Activated T-cell treated with anti-CD3 and anti-CD28 coated beads, Interleukin-2, amount 50 U/mL, for 72 hours (primary cell): ENCODE measurements around the gene PCLO. TPM values are rescaled to one million over a fixed set of nuclear protein-coding genes. Genes with fewer than 3 reads are reported as not detected.
A peak's percentile ranks its signal among the peaks of the same experiment; 100 is the strongest.

Source experiments
- ATAC-seq, 2 donors: fragments of 150-1000 bp; cut with Tn5 transposase; replicated peaks in 1 of 2; 2 replicates each; pipeline ENCODE4 v1.10.0; 2021; ENCODE audit warnings: moderate library complexity in 2 of 2, mild to moderate bottlenecking in 1 of 2
- DNase-seq, 2 donors: peaks; one replicate each; pipeline ENCODE4 v3.0.0; 2021 to 2022; ENCODE audit warnings: mixed read lengths in 1 of 2
- H3K27ac Mint-ChIP-seq: one replicate; pipeline ENCODE4 v1.8.0; 2022; ENCODE audit warnings: mild to moderate bottlenecking, moderate library complexity, mixed read lengths
- H3K27me3 Mint-ChIP-seq: one replicate; pipeline ENCODE4 v1.8.0; 2022; ENCODE audit warnings: low read depth, mixed read lengths
- H3K36me3 Mint-ChIP-seq, 2 donors: one replicate each; pipeline ENCODE4 v1.8.0; 2022; ENCODE audit warnings: mixed read lengths in 2 of 2, mild to moderate bottlenecking in 1 of 2; ENCODE audit not compliant: insufficient read depth in 2 of 2
- H3K4me1 Mint-ChIP-seq: one replicate; pipeline ENCODE4 v1.8.0; 2022; ENCODE audit warnings: low read depth, mixed read lengths
- H3K4me3 Mint-ChIP-seq, 2 donors: one replicate each; pipeline ENCODE4 v1.8.0; 2022; ENCODE audit warnings: mild to moderate bottlenecking in 2 of 2, mixed read lengths in 2 of 2, moderate library complexity in 2 of 2
- H3K9me3 Mint-ChIP-seq, 2 donors: one replicate each; pipeline ENCODE4 v1.8.0; 2022; ENCODE audit warnings: mixed read lengths in 2 of 2
- total RNA-seq, 2 donors: library from RNA; stranded (reverse); gene quantifications; one replicate each; pipeline ENCODE4 v1.2.3, GENCODE V29; 2022

The PCLO gene, protein sequence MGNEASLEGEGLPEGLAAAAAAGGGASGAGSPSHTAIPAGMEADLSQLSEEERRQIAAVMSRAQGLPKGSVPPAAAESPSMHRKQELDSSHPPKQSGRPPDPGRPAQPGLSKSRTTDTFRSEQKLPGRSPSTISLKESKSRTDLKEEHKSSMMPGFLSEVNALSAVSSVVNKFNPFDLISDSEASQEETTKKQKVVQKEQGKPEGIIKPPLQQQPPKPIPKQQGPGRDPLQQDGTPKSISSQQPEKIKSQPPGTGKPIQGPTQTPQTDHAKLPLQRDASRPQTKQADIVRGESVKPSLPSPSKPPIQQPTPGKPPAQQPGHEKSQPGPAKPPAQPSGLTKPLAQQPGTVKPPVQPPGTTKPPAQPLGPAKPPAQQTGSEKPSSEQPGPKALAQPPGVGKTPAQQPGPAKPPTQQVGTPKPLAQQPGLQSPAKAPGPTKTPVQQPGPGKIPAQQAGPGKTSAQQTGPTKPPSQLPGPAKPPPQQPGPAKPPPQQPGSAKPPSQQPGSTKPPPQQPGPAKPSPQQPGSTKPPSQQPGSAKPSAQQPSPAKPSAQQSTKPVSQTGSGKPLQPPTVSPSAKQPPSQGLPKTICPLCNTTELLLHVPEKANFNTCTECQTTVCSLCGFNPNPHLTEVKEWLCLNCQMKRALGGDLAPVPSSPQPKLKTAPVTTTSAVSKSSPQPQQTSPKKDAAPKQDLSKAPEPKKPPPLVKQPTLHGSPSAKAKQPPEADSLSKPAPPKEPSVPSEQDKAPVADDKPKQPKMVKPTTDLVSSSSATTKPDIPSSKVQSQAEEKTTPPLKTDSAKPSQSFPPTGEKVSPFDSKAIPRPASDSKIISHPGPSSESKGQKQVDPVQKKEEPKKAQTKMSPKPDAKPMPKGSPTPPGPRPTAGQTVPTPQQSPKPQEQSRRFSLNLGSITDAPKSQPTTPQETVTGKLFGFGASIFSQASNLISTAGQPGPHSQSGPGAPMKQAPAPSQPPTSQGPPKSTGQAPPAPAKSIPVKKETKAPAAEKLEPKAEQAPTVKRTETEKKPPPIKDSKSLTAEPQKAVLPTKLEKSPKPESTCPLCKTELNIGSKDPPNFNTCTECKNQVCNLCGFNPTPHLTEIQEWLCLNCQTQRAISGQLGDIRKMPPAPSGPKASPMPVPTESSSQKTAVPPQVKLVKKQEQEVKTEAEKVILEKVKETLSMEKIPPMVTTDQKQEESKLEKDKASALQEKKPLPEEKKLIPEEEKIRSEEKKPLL (N-terminal part only)
- total RNA-seq: under 1 TPM; 0.02 to 0.22 TPM

DNA sequence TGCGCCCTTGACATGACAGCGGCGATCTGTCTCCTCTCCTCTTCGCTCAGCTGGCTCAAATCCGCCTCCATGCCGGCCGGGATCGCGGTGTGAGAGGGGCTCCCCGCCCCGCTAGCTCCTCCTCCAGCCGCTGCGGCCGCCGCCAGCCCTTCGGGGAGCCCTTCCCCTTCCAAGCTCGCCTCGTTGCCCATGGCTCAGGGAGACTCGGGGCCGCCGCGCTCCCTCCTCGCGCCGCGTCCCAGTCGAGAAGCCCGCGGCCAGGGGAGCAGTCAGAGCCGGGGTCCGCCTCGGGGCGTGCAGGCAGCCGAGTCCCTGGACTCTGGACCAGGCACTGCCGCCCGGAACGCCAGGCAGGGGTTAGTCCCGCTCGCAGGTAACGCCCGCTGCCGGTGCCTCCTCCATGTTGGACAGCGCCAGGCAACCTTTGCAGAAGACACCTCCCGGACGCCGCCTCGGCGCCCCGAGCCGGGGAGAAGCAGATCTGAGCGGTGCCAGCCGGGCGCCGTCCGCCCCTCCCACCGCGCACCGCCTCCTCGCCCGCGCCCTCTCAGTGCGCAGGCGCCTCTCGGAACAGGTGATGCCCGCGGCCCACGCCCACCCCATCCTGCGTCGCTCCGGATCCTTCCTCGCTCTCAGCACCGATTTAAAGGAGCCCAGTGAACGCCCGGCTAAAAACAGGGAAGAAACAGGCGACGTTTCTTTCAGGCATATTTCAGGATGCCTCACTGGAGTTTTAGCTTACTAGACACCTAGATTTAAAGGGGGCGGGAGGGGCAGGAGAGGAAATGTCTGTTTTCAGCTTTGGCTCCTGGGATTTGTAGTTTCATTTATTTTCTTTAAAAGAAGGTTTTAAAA is at the start of gene PCLO:
Gene PCLO, minus strand, starts transcription at position 483 of the 855 bp plus-strand sequence. Its CDS starts 292 bp downstream, at position 191.
- H3K36me3 Mint-ChIP-seq: no peaks in the 10 kb centered on the region
- H3K4me3 Mint-ChIP-seq: peak within 1 kb of the TSS; percentile 54 to 71
- H3K4me1 Mint-ChIP-seq: no peaks in the 10 kb centered on the region
- ATAC-seq: peak; percentile 98
- H3K9me3 Mint-ChIP-seq: no peaks in the 10 kb centered on the region
- DNase-seq: peak; percentile 67 to 73
- peaks cover 21% of the 10 kb centered on the region for H3K27me3 Mint-ChIP-seq
- no peak within 1 kb of the TSS for H3K27ac Mint-ChIP-seq

DNA sequence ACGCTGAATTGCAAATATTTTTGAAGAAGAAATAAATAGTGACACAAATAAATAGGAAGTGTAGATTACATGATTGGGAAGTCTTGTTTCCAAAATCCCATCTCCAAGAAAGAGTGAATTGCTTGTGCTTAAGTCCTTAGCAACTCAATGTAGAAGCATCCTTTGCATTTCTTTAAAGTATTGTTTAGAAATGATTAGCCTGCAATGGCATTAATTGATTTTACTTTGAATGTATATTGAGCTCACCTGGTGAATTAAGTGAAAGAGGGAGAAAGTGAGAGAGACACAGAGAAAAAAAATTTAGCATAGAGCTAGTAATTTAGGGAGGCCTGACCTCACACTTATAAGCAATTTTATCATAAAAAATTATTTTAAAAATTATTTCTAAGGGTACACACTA is 49.0 kb upstream of the PCLO start:
- Mint-ChIP-seq H3K27me3 (no peaks in the 10 kb centered on the region), H3K27ac (no peak overlapping the region)

DNA sequence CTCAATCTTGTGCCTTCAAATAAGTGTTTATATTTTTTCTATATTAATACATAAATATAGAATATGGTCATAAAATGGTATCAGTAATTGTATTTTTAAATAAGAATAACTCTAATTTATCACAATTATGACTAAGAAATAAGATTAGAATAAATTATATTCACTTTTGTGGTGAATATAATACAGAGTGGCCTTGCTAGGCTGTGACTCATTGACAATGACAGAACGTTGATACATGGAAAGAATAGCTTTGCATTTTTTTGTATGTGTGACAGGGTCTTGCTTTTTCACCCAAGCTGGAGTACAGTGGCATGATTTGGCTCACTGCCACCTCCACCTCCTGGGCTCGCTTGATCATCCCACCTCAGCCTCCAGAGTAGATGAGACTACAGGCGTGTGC is 47.8 kb upstream of the PCLO start:
- no peak for DNase-seq
- Mint-ChIP-seq H3K36me3 (no peaks in the 10 kb centered on the region), H3K27ac (no peak overlapping the region), H3K27me3 (no peaks in the 10 kb centered on the region), H3K9me3 (peaks cover 0 to 7% of the 10 kb centered on the region in 2 donors), H3K4me3 (no peak overlapping the region), H3K4me1 (no peaks in the 10 kb centered on the region)
- ATAC-seq: no peak

More for the DNA sequence above, 49.0 kb upstream of the PCLO start:
- no peak for ATAC-seq
- no peaks in the 10 kb centered on the region for H3K4me1 Mint-ChIP-seq
- peaks cover 0 to 7% of the 10 kb centered on the region in 2 donors for H3K9me3 Mint-ChIP-seq
- H3K4me3 Mint-ChIP-seq: no peak overlapping the region
- no peak for DNase-seq
- H3K36me3 Mint-ChIP-seq: no peaks in the 10 kb centered on the region

DNA sequence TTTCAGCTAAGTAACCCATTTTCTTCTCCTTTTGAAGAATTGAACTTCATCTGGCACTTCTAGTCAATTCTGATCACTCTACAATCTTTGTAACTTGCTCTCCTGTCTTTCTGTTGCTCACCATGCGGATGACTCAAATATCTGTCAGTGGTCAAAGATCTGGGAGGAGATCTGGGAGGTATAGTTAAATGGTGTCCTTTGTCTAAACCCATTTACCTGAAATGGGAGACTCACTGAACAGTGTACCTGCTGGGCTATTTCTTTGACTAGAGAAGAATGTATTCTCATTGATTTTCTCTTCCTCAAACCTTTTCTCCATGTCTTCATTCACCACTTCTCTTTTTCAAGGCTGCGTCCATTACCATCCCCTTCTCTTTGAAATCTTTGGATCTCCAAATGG is 42.0 kb upstream of the PCLO start:
- H3K9me3 Mint-ChIP-seq: peaks cover 3 to 5% of the 10 kb centered on the region in 2 donors
- H3K4me3 Mint-ChIP-seq: no peak overlapping the region
- H3K27ac Mint-ChIP-seq: no peak overlapping the region
- no peaks in the 10 kb centered on the region for H3K27me3 Mint-ChIP-seq
- ATAC-seq (no peak), DNase-seq (no peak)
- no peaks in the 10 kb centered on the region for H3K4me1 Mint-ChIP-seq
- no peaks in the 10 kb centered on the region for H3K36me3 Mint-ChIP-seq

DNA sequence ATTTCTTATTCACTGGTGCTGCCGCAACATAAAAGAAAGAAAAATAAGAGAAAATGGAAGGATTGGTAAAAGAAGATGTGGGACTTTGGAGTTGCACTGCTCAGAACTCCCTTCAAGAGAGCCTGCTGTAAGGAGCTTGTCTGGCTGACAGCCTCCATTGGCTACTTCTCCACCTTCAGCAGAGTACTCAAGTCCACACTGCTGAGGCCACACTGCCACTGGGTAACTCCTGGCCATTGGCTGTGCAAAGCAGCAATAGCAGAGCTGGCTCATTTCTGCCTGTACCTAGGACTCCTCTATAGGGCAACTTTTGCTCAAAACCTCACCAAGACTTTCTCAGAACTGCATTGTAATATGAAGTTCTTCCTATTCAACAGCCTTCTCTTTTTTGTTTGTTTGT is 38.7 kb upstream of the PCLO start:
- no peaks in the 10 kb centered on the region for H3K36me3 Mint-ChIP-seq
- no peaks in the 10 kb centered on the region for H3K4me1 Mint-ChIP-seq
- H3K9me3 Mint-ChIP-seq: peaks cover 5% of the 10 kb centered on the region in 2 donors
- H3K27me3 Mint-ChIP-seq: no peaks in the 10 kb centered on the region
- no peak for DNase-seq
- H3K27ac Mint-ChIP-seq: no peak overlapping the region
- ATAC-seq: no peak
- H3K4me3 Mint-ChIP-seq: no peak overlapping the region

DNA sequence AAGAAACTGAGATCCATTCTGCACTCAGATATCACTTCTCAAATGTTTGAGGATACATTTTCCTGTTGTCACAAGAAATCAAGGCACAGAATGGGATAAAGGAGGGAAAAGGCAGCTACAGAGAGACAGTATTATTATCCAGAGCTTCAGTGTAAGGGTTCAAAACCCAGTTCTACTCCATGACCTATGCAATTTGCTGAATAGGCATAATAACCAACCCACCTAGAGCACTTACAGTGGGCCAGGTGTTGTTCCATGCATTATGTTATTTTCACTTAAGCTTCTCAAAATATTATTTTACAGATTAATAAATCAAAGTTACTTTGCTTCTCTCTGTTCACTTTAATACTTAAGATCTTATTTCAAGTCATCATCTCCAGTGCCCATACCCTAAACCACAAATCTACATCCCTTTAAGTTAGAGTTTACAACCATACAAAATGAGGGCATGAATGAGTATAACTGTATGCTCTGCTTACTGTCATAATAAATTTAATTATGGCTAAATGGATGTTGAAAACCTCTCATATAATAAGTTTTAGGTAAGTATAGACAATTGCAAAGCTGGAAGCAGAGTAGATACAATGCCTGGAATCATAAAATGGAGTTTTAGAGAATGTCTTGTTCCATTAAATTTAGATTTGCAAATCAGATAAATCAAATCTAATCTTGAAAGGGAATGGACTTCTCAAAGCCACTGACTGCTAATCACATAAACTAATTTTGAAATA is 28.1 kb upstream of the PCLO start:
- Mint-ChIP-seq H3K9me3 (peaks cover 0 to 5% of the 10 kb centered on the region in 2 donors), H3K27ac (no peak overlapping the region)
- no peak for ATAC-seq

DNA sequence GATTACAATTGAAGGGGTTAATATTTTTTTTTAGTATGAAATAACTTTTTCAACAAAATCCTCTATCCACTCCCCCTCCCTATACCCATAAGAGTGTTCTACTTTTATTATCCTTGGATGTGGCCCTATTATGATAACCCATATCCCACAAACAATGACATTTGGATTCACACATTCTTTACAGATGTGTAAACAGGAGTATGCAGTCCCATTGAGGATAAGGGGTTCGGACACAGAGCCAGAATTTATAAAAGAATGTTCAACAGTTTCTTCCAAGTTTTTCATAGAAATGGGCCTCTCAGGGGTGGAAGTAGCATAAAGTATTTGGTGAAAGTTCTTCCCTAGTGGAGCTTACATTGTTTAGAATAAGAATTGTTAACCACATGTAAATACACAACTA is 16.1 kb upstream of the PCLO start:
- no peaks in the 10 kb centered on the region for H3K4me1 Mint-ChIP-seq
- H3K27ac Mint-ChIP-seq: no peak overlapping the region
- H3K9me3 Mint-ChIP-seq: peaks cover 10 to 22% of the 10 kb centered on the region in 2 donors
- H3K27me3 Mint-ChIP-seq: no peaks in the 10 kb centered on the region
- no peak overlapping the region for H3K4me3 Mint-ChIP-seq
- no peak for ATAC-seq
- no peaks in the 10 kb centered on the region for H3K36me3 Mint-ChIP-seq
- DNase-seq: no peak

More for the DNA sequence above, 28.1 kb upstream of the PCLO start:
- no peaks in the 10 kb centered on the region for H3K4me1 Mint-ChIP-seq
- H3K27me3 Mint-ChIP-seq: no peaks in the 10 kb centered on the region
- DNase-seq: no peak
- no peaks in the 10 kb centered on the region for H3K36me3 Mint-ChIP-seq
- H3K4me3 Mint-ChIP-seq: no peak overlapping the region

DNA sequence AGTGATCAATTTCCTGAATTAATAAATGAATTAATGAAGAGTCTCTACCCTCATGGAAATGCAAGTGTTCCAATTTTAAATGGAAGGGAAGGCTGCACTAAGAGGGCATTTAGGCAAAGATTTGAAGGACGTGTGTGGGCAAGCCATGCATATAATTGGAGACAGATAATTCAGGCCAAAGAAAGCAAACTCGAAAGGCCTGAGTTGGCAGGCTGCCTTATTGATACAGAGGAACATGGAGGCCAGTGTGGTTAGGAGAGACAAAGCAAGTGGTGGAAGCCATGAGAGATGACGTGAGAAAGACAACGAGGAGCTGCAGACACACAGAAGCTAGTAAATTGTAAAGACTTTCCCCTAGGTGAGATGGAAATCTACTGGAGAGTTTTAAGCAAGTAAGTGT is 15.4 kb upstream of the PCLO start:
- ATAC-seq: no peak
- H3K4me1 Mint-ChIP-seq: no peaks in the 10 kb centered on the region
- H3K9me3 Mint-ChIP-seq: peaks cover 9 to 19% of the 10 kb centered on the region in 2 donors
- H3K36me3 Mint-ChIP-seq: no peaks in the 10 kb centered on the region
- no peak overlapping the region for H3K4me3 Mint-ChIP-seq
- H3K27ac Mint-ChIP-seq: no peak overlapping the region
- DNase-seq: no peak
- H3K27me3 Mint-ChIP-seq: no peaks in the 10 kb centered on the region

DNA sequence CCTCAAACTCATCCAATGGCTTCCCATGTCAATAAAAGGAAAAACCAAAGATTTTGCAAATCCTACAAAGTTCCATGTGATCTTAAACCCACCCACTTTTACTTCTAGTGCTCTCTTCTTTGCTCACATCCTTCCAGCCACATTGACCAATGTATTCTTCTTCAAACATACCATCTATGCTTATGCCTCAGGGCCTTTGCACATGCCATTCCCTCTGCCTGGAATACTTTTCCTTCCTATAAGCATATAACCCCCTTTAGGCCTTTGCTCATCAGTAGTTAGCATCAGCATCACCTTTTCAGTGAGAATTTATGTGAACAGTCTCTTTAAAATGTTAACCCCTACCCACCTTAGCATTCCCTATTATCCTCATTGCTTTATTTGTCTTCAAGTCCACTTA is 11.0 kb upstream of the PCLO start:
- H3K36me3 Mint-ChIP-seq: no peaks in the 10 kb centered on the region
- H3K27ac Mint-ChIP-seq: no peak overlapping the region
- no peak overlapping the region for H3K4me3 Mint-ChIP-seq
- ATAC-seq (no peak), DNase-seq (no peak)
- no peaks in the 10 kb centered on the region for H3K27me3 Mint-ChIP-seq
- H3K4me1 Mint-ChIP-seq: no peaks in the 10 kb centered on the region
- peaks cover 2 to 20% of the 10 kb centered on the region in 2 donors for H3K9me3 Mint-ChIP-seq

DNA sequence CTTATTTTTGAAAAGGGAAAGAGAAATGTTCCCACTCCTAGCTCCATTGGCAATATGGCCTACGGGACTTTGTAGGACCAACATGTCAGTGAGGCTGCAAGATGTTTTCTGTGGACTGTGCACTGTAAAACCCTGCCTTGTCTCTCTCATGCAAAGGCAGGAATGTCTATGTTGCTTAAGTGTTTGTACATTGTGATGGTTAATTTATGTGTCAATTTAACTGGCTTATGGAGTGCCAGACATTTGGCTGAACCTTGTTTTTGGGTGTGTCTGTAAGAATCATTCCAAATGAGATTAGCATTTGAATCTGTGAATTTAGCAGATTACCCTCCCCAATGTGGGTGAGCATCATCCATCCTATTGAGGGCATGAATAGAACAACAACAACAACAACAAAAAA is 4.1 kb upstream of the PCLO start:
- H3K4me3 Mint-ChIP-seq: no peak overlapping the region
- H3K27me3 Mint-ChIP-seq: peaks cover 5% of the 10 kb centered on the region
- ATAC-seq: no peak
- H3K4me1 Mint-ChIP-seq: no peaks in the 10 kb centered on the region
- no peaks in the 10 kb centered on the region for H3K36me3 Mint-ChIP-seq
- H3K27ac Mint-ChIP-seq: no peak overlapping the region
- peaks cover 0 to 2% of the 10 kb centered on the region in 2 donors for H3K9me3 Mint-ChIP-seq
- DNase-seq: no peak

DNA sequence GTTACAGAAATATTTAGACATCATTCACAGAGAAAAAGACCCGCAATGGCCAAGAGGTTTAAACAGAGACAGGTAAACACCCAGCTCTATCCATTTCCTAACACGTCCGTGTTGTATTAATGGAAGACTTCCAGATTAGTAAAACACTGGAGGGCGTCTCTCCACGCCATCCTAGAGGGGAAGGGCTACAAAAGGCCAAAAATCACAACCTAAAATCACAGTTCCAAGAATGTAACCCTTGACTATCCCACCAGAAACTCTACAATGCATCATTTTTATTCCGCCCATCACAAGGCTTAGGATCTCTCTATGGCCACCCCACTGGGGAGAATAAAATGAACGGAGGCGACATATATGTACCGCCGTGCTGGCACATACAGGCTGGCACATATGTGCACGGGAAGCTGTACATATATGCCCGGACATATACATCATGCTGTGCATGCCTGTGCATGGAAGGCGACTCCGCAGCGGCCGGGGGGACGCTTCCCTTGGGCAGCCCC is 734 bp downstream of the PCLO start:
- no peaks in the 10 kb centered on the region for H3K9me3 Mint-ChIP-seq
- peak in 1 of 2 donors; percentile 15 for ATAC-seq
- H3K27me3 Mint-ChIP-seq: peaks cover 21% of the 10 kb centered on the region
- no peaks in the 10 kb centered on the region for H3K4me1 Mint-ChIP-seq
- H3K36me3 Mint-ChIP-seq: no peaks in the 10 kb centered on the region
- H3K27ac Mint-ChIP-seq: no peak overlapping the region
- no peak for DNase-seq
- peak overlapping the region; percentile 54 to 71 for H3K4me3 Mint-ChIP-seq
